ENCODE data around the gene LRRC17.

LRRC17 gene

DNA sequence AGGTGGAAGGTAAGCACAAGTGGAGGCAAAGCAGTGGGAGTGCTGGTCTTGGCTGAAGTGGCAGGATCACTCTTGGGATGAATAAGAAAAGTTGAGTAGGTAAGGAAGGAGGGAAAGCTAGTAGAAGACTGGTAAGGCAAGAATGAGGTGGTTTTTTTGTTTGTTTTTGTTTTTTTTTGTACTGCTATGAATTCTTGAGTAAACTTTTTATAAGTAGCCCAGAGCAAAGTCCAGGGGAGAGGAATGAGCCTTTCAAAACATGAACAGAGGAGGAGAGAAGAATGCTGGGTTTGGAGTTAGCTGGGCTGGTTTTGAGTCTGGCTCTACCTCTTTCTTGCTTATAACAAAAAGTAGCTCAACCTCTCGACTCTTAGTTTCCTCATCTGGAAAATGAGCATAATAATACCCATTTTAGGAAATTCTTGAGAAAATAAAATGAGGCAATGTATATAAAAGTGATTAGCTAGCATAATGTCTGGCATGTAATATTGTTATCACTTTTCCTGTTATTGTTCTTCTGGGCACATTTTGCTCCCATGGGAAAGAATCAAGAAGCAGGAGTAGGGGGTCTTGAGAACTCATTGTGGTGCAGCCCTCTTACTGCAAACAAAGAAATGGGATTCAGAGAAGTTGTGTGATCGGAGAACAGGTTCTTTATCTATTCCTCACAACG, 24.1 kb upstream of the LRRC17 start:
- no peaks in the 10 kb centered on the region for H3K4me1 ChIP-seq (ENCODE audit: control insufficient read depth, insufficient read depth, low read length)
- H3K4me3 ChIP-seq (ENCODE audit: low read depth, low read length) = no peak overlapping the region
- no peaks in the 10 kb centered on the region for H3K27me3 ChIP-seq (ENCODE audit: control insufficient read depth, insufficient read depth, low read length)
- H3K9me3 ChIP-seq (ENCODE audit: control insufficient read depth, insufficient read depth, low read length) = no peaks in the 10 kb centered on the region
- no peak overlapping the region for H3K9ac ChIP-seq (ENCODE audit: low read depth, low read length)
- H3K36me3 ChIP-seq (ENCODE audit: control insufficient read depth, insufficient read depth, low read length) = no peaks in the 10 kb centered on the region
- no peak overlapping the region for H3K27ac ChIP-seq (ENCODE audit: low read depth, low read length)

DNA sequence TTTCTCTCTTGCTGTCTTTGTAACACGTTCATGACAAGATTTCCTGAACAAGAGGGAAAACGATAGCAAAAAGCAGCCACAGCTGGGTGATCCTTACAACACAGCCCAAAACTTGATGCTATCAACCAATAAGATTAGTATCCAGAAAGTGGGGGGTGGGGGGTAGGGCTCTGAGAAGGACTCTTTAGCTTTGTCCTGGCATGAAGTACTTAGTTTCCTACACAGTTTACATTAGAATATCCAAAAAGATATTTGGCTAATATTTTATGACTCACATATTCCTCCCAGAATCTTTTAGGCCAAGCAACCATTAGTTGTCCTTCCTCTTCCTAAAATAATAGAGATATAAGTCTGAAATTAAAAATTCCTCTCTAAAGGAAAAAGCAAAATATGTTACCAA, 22.9 kb upstream of the LRRC17 start:
- no peak overlapping the region for H3K4me3 ChIP-seq (ENCODE audit: low read depth, low read length)
- no peaks in the 10 kb centered on the region for H3K9me3 ChIP-seq (ENCODE audit: control insufficient read depth, insufficient read depth, low read length)
- no peaks in the 10 kb centered on the region for H3K27me3 ChIP-seq (ENCODE audit: control insufficient read depth, insufficient read depth, low read length)
- no peaks in the 10 kb centered on the region for H3K4me1 ChIP-seq (ENCODE audit: control insufficient read depth, insufficient read depth, low read length)
- H3K9ac ChIP-seq (ENCODE audit: low read depth, low read length) = no peak overlapping the region
- no peaks in the 10 kb centered on the region for H3K36me3 ChIP-seq (ENCODE audit: control insufficient read depth, insufficient read depth, low read length)
- no peak overlapping the region for H3K27ac ChIP-seq (ENCODE audit: low read depth, low read length)

DNA sequence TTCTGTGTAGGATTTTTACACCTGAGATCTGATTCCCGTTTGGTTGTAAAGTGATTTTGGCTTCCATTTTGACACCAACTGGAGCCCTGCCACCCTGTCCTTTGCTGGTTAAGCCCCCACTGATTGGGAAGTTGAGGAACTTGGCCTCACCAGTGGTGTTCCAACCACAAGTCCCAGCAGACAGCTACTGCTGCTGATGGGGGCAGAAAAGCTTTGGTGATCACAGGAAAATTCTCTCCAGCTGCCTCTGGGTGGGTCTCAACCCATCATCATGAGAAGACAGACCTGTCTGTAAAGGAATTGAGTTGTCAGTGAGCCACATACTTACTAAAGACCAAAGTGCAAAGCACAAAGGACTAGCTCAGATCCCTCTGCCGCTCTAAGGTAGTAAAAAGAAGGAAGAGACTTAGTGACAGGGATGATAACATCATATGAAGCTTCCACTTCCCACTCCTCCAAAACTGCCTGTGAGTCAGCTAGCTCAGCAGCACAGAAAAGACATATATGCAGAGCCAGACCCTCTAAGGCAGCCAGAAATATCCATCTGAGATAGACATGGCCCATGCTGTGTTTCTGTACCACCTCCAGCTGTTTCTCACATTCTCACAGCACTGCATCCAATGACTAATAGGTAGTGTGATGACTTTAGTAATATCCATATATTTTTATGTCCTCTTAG, 22.4 kb upstream of the LRRC17 start:
- Histone ChIP-seq H3K27me3 (ENCODE audit: control insufficient read depth, insufficient read depth, low read length) (no peaks in the 10 kb centered on the region), H3K9ac (ENCODE audit: low read depth, low read length) (no peak overlapping the region), H3K4me1 (ENCODE audit: control insufficient read depth, insufficient read depth, low read length) (no peaks in the 10 kb centered on the region), H3K4me3 (ENCODE audit: low read depth, low read length) (no peak overlapping the region), H3K9me3 (ENCODE audit: control insufficient read depth, insufficient read depth, low read length) (no peaks in the 10 kb centered on the region), H3K36me3 (ENCODE audit: control insufficient read depth, insufficient read depth, low read length) (no peaks in the 10 kb centered on the region), H3K27ac (ENCODE audit: low read depth, low read length) (no peak overlapping the region)

DNA sequence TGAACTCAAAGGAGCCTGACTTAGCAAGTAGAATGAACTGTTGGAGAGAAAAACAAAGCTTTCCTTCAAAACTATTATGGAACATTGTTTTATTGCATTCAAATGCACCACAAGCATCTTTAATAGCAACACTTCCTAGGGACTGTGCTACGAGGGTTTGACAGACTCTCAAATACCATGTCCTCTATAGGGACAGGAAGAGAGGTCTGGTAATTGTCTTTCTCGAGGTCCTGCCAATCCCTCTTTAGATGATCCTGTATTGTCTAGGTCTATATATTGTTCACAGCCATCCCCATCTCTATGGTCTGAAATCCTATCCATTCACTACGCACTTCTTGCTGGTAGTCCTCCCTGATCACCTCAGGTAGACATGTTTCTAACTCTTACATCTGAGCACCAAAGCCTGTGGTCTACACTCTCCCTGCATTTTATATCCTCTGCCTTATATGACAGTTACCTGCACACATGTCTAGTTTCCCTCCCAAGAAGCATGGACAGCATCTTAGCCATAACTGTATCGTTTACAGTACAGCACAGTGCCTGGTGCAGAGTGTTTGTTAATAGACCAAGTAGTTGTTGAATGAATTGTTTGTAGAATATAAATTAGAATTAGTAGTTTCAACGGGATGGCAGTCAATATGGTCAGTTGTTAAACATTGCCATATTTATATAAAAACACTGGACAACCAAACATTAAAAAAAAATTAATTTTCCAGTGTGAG, 21.7 kb upstream of the LRRC17 start:
- Histone ChIP-seq H3K9ac (ENCODE audit: low read depth, low read length) (no peak overlapping the region), H3K27ac (ENCODE audit: low read depth, low read length) (no peak overlapping the region), H3K4me1 (ENCODE audit: control insufficient read depth, insufficient read depth, low read length) (no peaks in the 10 kb centered on the region), H3K4me3 (ENCODE audit: low read depth, low read length) (no peak overlapping the region), H3K27me3 (ENCODE audit: control insufficient read depth, insufficient read depth, low read length) (no peaks in the 10 kb centered on the region), H3K36me3 (ENCODE audit: control insufficient read depth, insufficient read depth, low read length) (no peaks in the 10 kb centered on the region), H3K9me3 (ENCODE audit: control insufficient read depth, insufficient read depth, low read length) (no peaks in the 10 kb centered on the region)

DNA sequence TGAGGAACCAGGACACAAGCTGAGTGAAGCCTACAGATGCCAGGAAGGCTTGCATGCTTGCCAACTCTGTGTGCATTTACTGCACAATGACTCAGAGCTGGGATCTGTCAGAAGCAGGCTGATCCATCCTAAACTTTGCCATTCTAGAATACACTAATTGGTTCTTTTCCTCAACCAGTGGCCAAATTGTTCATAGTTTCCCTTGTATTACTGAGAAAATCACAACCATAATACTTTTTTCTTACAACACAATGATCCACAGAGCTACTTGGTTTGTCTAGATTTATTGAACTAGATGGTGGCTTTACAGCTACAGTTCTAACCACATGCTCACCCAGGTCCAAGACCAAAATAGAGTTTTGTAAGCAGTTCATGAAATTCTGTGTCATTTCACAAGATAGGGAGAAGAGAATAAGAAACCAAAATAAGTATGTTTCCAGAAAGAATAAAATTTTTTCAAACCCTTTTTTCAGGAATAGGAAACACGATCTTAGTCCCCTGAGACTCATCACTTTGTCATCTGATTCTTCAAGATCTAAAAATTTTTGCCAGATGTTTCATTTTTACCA, 21.0 kb upstream of the LRRC17 start:
- Histone ChIP-seq H3K27ac (ENCODE audit: low read depth, low read length) (no peak overlapping the region), H3K27me3 (ENCODE audit: control insufficient read depth, insufficient read depth, low read length) (no peaks in the 10 kb centered on the region), H3K9me3 (ENCODE audit: control insufficient read depth, insufficient read depth, low read length) (no peaks in the 10 kb centered on the region), H3K4me3 (ENCODE audit: low read depth, low read length) (no peak overlapping the region), H3K36me3 (ENCODE audit: control insufficient read depth, insufficient read depth, low read length) (no peaks in the 10 kb centered on the region), H3K4me1 (ENCODE audit: control insufficient read depth, insufficient read depth, low read length) (no peaks in the 10 kb centered on the region), H3K9ac (ENCODE audit: low read depth, low read length) (no peak overlapping the region)

DNA sequence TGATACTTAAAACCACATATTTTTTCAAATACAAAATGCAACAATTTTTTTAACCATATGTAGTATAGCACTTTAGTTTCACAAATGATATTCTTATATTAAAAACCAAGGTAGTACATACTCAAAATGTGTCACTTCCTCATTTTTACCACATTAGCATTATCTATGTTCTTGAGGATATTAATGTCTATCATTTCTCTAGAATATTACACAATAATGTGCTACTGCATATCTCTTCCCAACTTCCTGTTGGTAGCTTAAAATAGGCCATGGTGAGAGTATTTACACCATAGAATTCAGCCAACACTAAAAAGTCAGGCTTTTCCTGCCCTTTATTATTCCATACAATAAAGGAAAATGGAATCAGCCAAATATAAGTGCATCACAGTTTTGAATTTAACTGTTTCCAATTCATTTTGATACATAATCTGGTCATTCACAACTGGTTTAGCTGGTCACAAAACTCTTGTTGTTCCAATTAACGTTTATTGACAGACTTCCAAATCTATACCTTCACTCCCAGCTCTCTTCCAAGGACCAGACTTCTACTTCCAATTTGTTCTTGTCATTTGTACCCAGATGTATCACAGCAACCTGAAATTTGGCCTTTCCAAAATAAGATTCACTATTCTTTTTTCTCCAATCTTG, 20.0 kb upstream of the LRRC17 start:
- Histone ChIP-seq H3K9ac (ENCODE audit: low read depth, low read length) (no peak overlapping the region), H3K4me1 (ENCODE audit: control insufficient read depth, insufficient read depth, low read length) (no peaks in the 10 kb centered on the region), H3K27ac (ENCODE audit: low read depth, low read length) (no peak overlapping the region), H3K4me3 (ENCODE audit: low read depth, low read length) (no peak overlapping the region), H3K27me3 (ENCODE audit: control insufficient read depth, insufficient read depth, low read length) (no peaks in the 10 kb centered on the region), H3K36me3 (ENCODE audit: control insufficient read depth, insufficient read depth, low read length) (no peaks in the 10 kb centered on the region), H3K9me3 (ENCODE audit: control insufficient read depth, insufficient read depth, low read length) (no peaks in the 10 kb centered on the region)

DNA sequence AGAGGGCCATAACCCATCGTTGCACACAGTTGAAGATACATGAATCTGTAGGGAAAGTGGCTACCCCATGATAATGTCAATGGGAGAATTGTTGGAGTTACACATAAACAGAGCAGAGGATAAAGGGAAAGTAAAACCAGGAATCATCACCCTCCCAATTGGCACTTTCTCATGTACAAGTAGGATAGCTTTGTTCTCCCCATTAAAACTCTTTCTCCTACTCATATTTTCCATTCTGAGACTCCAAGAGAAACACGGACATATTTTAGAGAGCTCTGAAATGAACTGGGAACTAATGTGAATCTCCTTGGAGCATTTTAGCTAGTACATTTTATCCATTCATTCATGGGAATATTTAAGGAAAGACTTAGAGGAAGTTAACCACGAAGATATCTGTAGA, 17.2 kb upstream of the LRRC17 start:
- peaks cover under 1% of the 10 kb centered on the region; the same call in 1 of the 2 replicates for H3K4me1 ChIP-seq (ENCODE audit: control insufficient read depth, insufficient read depth, low read length)
- no peaks in the 10 kb centered on the region for H3K36me3 ChIP-seq (ENCODE audit: control insufficient read depth, insufficient read depth, low read length)
- H3K9ac ChIP-seq (ENCODE audit: low read depth, low read length) = no peak overlapping the region
- no peak overlapping the region for H3K4me3 ChIP-seq (ENCODE audit: low read depth, low read length)
- no peak overlapping the region for H3K27ac ChIP-seq (ENCODE audit: low read depth, low read length)
- H3K27me3 ChIP-seq (ENCODE audit: control insufficient read depth, insufficient read depth, low read length) = no peaks in the 10 kb centered on the region
- no peaks in the 10 kb centered on the region for H3K9me3 ChIP-seq (ENCODE audit: control insufficient read depth, insufficient read depth, low read length)

DNA sequence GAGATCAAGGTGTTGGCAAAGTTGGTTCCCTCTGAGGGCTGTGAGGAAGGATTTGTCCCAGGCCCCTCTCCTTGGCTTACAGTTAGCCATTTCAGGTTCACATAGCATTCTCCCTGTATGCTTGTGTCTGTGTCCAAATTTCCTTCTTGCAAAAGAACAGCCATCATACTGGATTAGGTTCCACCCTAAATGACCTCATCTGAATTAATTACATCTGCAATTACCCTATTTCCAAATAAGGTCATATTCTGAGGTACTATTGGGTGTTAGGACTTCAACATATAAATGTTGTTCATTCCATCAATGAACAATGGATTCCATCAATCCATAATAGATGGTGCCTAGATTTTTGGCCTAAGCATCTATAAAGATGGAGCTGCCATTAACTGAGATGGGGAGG, 16.2 kb upstream of the LRRC17 start:
- Histone ChIP-seq H3K4me3 (ENCODE audit: low read depth, low read length) (no peak overlapping the region), H3K27me3 (ENCODE audit: control insufficient read depth, insufficient read depth, low read length) (no peaks in the 10 kb centered on the region), H3K36me3 (ENCODE audit: control insufficient read depth, insufficient read depth, low read length) (no peaks in the 10 kb centered on the region), H3K4me1 (ENCODE audit: control insufficient read depth, insufficient read depth, low read length) (peaks cover 5% of the 10 kb centered on the region; the same call in 1 of the 2 replicates), H3K9ac (ENCODE audit: low read depth, low read length) (no peak overlapping the region), H3K9me3 (ENCODE audit: control insufficient read depth, insufficient read depth, low read length) (no peaks in the 10 kb centered on the region), H3K27ac (ENCODE audit: low read depth, low read length) (no peak overlapping the region)

DNA sequence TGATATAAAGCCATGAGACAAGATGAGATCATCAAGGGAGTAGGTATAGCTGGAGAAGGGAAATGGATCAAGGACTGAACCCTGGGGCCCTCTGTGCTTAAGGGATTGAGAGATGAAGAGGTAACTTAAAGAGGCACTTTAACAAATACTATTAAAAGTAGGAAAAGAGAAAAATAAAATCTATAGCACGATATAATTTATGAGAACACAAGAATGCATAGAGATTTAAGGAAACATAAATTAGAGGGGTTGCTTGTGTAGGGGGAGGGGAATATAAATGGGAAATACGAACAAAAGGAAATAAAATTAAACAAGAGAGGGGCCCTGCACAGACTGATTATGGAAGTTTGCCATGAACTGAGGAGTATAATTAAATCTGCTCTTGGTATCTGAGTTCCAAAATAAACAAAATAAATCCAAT, 15.6 kb upstream of the LRRC17 start:
- peaks cover 5% of the 10 kb centered on the region; the same call in 1 of the 2 replicates for H3K4me1 ChIP-seq (ENCODE audit: control insufficient read depth, insufficient read depth, low read length)
- no peaks in the 10 kb centered on the region for H3K36me3 ChIP-seq (ENCODE audit: control insufficient read depth, insufficient read depth, low read length)
- no peak overlapping the region for H3K9ac ChIP-seq (ENCODE audit: low read depth, low read length)
- H3K9me3 ChIP-seq (ENCODE audit: control insufficient read depth, insufficient read depth, low read length) = no peaks in the 10 kb centered on the region
- H3K4me3 ChIP-seq (ENCODE audit: low read depth, low read length) = no peak overlapping the region
- H3K27me3 ChIP-seq (ENCODE audit: control insufficient read depth, insufficient read depth, low read length) = no peaks in the 10 kb centered on the region
- H3K27ac ChIP-seq (ENCODE audit: low read depth, low read length) = no peak overlapping the region

DNA sequence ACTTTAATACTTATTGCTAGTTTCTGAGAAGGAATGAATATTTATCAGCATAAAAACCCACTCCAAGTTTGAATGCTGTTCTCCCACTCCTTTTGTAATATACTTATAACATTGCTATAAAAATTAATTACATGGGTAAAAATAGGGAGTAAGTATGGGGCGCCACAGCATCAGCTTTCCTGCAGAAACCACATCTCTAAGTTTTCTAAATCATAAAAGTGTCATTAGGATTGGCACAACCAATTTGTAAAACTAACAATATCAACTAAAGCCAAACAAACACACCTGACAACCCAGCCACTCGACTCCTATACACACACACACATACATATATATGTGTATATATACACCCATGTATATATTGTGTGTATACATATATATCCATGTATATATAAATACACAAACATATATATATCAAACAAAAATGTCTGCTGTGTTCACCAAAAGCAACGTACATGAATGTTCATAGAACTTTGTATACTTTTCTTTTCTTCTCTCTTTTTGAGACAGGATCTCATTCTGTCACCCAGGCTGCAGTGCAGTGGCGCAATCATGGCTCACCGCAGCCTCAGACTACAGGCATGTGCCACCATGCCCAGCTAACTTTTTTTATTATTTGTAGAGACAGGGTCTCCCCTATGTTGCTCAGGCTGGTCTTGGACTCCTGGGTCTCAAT, 14.8 kb upstream of the LRRC17 start:
- Histone ChIP-seq H3K27me3 (ENCODE audit: control insufficient read depth, insufficient read depth, low read length) (no peaks in the 10 kb centered on the region), H3K36me3 (ENCODE audit: control insufficient read depth, insufficient read depth, low read length) (no peaks in the 10 kb centered on the region), H3K4me1 (ENCODE audit: control insufficient read depth, insufficient read depth, low read length) (peaks cover 5% of the 10 kb centered on the region; the same call in 1 of the 2 replicates), H3K9me3 (ENCODE audit: control insufficient read depth, insufficient read depth, low read length) (no peaks in the 10 kb centered on the region), H3K27ac (ENCODE audit: low read depth, low read length) (no peak overlapping the region), H3K4me3 (ENCODE audit: low read depth, low read length) (no peak overlapping the region), H3K9ac (ENCODE audit: low read depth, low read length) (no peak overlapping the region)

Measured in HUES48 (cell line).